HCT116 (cell line): Measurements from ENCODE around the gene RNF13. TPM values are rescaled to one million over a fixed set of nuclear protein-coding genes. Genes with fewer than 3 reads are reported as not detected.
"Not testable (repeated sequence)": the region's sequence is repeated elsewhere in the genome, so short reads cannot be mapped to it uniquely, and the experiment has no call there.

Experiments
- ATAC-seq: fragments of 200-7000 bp; cut with Tn5 transposase; 2 replicates; pipeline ENCODE4 v1.9.1; 2020; ENCODE audit warnings: mild to moderate bottlenecking, moderate library complexity
- BruUV-seq: library from RNA; stranded (reverse); fragments of 400-500 nt; replicated peaks from 2 replicates; lab custom pipeline; 2021; lab: Mats Ljungman, UMichigan
- CTCF ChIA-PET: fragments of 300-600 bp; sonication (Branson Sonifier 250); formaldehyde crosslinking; loops from one replicate; lab custom pipeline; 2021; ENCODE audit warnings: antibody characterized with exemption; lab: Charles Lee
- POLR2A ChIA-PET: fragments of 300-600, 350-600 bp; sonication (Branson Sonifier 250); formaldehyde crosslinking; loops from one replicate; lab custom pipeline; 2021; ENCODE audit warnings: antibody characterized with exemption; lab: Charles Lee
- RAD21 ChIA-PET, 2 experiments: fragments of 300-600 bp; sonication (Branson Sonifier 250); formaldehyde crosslinking; loops; one replicate each; lab custom pipeline; 2023; ENCODE audit warnings: low total read pairs in 2 of 2; ENCODE audit not compliant: uncharacterized antibody in 2 of 2, unreplicated experiment in 2 of 2, low non-redundant PET in 1 of 2; lab: Charles Lee
- DNase-seq: peaks from one replicate; pipeline ENCODE4 v3.0.0-alpha.2; 2010; ENCODE audit warnings: low read depth, low spot score
- H2AFZ ChIP-seq: fragments of 200-600 bp; shearing (Covaris generic), sonication (generic); 2 replicates; pipeline ENCODE4 v1.6.1; 2017; ENCODE audit warnings: low read depth, mixed run types, mixed read lengths, antibody characterized with exemption, low read length; ENCODE audit not compliant: poor library complexity, severe bottlenecking
- H3K27ac ChIP-seq: 2 replicates; pipeline ENCODE4 v1.5.1; 2012; ENCODE audit warnings: low read depth, low read length
- H3K27me3 ChIP-seq: fragments of 200-600 bp; sonication (generic); 2 replicates; pipeline ENCODE4 v1.6.1; 2016; ENCODE audit warnings: mixed run types, low read length, mixed read lengths; ENCODE audit not compliant: insufficient read depth
- H3K36me3 ChIP-seq, 2 experiments: fragments of 200-500 bp in 1 of 2; fragments of 200-600 bp in 1 of 2; sonication (Bioruptor generic) in 1 of 2; sonication (generic) in 1 of 2; 2 replicates each; pipeline versions ENCODE4 v1.5.1 to v1.6.1; 2014 to 2016; ENCODE audit warnings: low read length in 2 of 2, inconsistent platforms in 1 of 2, mixed read lengths in 1 of 2, mixed run types in 1 of 2; ENCODE audit not compliant: insufficient read depth in 2 of 2, control insufficient read depth in 1 of 2
- H3K4me1 ChIP-seq, 2 experiments: fragments of 200-600 bp in 1 of 2; sonication (generic) in 1 of 2; 2 replicates each; pipeline versions ENCODE4 v1.5.1 to v1.6.1; 2012 to 2017; ENCODE audit warnings: low read length in 2 of 2, inconsistent platforms in 1 of 2, mild to moderate bottlenecking in 1 of 2, mixed read lengths in 1 of 2, mixed run types in 1 of 2, moderate library complexity in 1 of 2; ENCODE audit not compliant: insufficient read depth in 2 of 2, control insufficient read depth in 1 of 2
- H3K4me2 ChIP-seq: fragments of 200-600 bp; sonication (generic); 2 replicates; pipeline ENCODE4 v1.6.1; 2017; ENCODE audit warnings: mixed run types, low read length, mixed read lengths
- H3K4me3 ChIP-seq, 2 experiments: fragments of 200-600 bp in 1 of 2; sonication (generic) in 1 of 2; replicated peaks in 1 of 2; 2 replicates each; pipeline ENCODE4 v1.5.1; 2011 to 2016; ENCODE audit warnings: low read length in 2 of 2, control low read depth in 1 of 2, low read depth in 1 of 2, mild to moderate bottlenecking in 1 of 2, mixed read lengths in 1 of 2, mixed run types in 1 of 2
- H3K79me2 ChIP-seq: fragments of 200-600 bp; sonication (generic); 2 replicates; pipeline ENCODE4 v1.6.1; 2017; ENCODE audit warnings: mild to moderate bottlenecking, mixed run types, low read length, moderate library complexity, mixed read lengths; ENCODE audit not compliant: insufficient read depth
- H3K9ac ChIP-seq: fragments of 200-600 bp; sonication (generic); 2 replicates; pipeline ENCODE4 v1.6.1; 2016; ENCODE audit warnings: low read length, mixed read lengths
- H3K9me2 ChIP-seq: fragments of 200-600 bp; sonication (generic), shearing (Covaris generic); 2 replicates; pipeline ENCODE4 v1.6.1; 2017; ENCODE audit warnings: mixed run types, mild to moderate bottlenecking, moderate library complexity; ENCODE audit not compliant: insufficient read depth
- H3K9me3 ChIP-seq, 2 experiments: fragments of 200-500 bp in 1 of 2; fragments of 200-600 bp in 1 of 2; sonication (Bioruptor generic) in 1 of 2; sonication (generic) in 1 of 2; 2 replicates each; pipeline ENCODE4 v1.6.1; 2014 to 2017; ENCODE audit warnings: low read length in 2 of 2, mixed read lengths in 2 of 2, inconsistent platforms in 1 of 2, low read depth in 1 of 2, mild to moderate bottlenecking in 1 of 2, mixed run types in 1 of 2, moderate library complexity in 1 of 2; ENCODE audit not compliant: control insufficient read depth in 1 of 2, insufficient read depth in 1 of 2
- H4K20me1 ChIP-seq: fragments of 200-600 bp; sonication (generic), shearing (Covaris generic); 2 replicates; pipeline ENCODE4 v1.6.1; 2017; ENCODE audit warnings: mixed run types, mild to moderate bottlenecking, moderate library complexity; ENCODE audit not compliant: insufficient read depth
- JUND ChIP-seq: IDR thresholded peaks from 2 replicates; pipeline ENCODE4 v1.6.1; 2012
- SIN3A ChIP-seq: IDR thresholded peaks from 2 replicates; pipeline ENCODE4 v1.6.1; 2012; ENCODE audit warnings: low read depth
- SRF ChIP-seq: IDR thresholded peaks from 2 replicates; pipeline ENCODE4 v1.6.1; 2012; ENCODE audit warnings: low read depth
- ZNF274 ChIP-seq: fragments of 200-500 bp; sonication (Bioruptor generic); IDR thresholded peaks from 2 replicates; pipeline ENCODE4 v1.6.1; 2014; ENCODE audit warnings: mild to moderate bottlenecking, low read depth, low read length, inconsistent platforms
- intact Hi-C: fragments of 100-400 bp; cut with micrococcal nuclease; formaldehyde crosslinking; loops from 2 replicates; pipeline ENCODE4 v1.10.0; 2022
- total RNA-seq: library from RNA; stranded (reverse); gene quantifications from one replicate; pipeline ENCODE4 v1.2.1, GENCODE V29; 2021; ENCODE audit not compliant: unreplicated experiment
- TF ChIP-seq, protein P1 (sequence below): IDR thresholded peaks from 2 replicates; pipeline ENCODE4 v1.6.1; 2012
- TF ChIP-seq, protein P2 (sequence below), 3 experiments: fragments of 200-600 bp in 1 of 3; sonication (generic) in 1 of 3; IDR thresholded peaks in 2 of 3; conservative IDR thresholded peaks in 1 of 3; 2 replicates each; pipeline ENCODE4 v1.5.1; 2012 to 2017; ENCODE audit warnings: low read depth in 2 of 3, low read length in 2 of 3, antibody characterized with exemption in 1 of 3, borderline replicate concordance in 1 of 3, control low read depth in 1 of 3, mild to moderate bottlenecking in 1 of 3, mixed read lengths in 1 of 3, mixed run types in 1 of 3, moderate library complexity in 1 of 3; ENCODE audit not compliant: insufficient read depth in 1 of 3

RNF13 gene
- total RNA-seq, 1 experiment from 2014 or later: 39.9 TPM

DNA sequence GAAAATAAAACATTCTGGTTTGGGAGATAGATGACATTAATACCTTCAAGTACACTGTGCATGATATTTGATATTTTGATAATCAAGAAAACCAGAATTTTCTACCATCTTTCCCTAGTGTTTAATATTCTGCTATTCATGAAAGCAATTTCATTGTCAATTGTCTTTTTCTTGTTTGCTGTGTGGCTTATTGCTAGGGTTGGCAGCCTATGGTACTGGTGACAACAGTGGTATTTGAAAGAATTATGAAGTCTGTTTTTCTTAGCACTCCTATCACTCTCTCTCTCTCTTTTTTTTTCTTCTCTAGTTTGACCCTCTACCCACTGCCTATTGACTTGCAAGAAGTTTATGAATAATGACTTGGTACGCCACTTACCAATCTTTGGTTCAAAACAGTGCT is 15.4 kb downstream of the RNF13 start:
- no peak overlapping the region for H3K27ac ChIP-seq

DNA sequence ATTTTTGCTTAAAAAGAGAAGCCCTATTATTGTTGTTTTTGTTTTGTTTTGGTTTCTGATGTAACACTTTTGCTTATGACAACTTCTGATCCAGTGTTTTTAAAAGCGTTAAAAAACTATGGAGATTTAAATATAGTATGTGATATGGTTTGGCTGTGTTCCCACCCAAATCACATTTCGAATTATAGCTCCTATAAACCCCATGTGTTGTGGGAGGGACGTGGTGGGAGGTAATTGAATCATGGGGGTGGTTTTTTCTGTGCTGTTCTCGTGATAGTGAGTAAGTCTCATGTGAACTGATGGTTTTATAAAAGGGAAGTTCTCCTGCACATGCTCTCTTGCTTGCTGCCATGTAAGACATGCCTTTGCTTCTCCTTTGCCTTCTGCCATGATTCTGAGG is 16.6 kb downstream of the RNF13 start:
- H3K36me3 ChIP-seq, H3K27me3 ChIP-seq, H3K4me2 ChIP-seq, intact Hi-C loops, BruUV-seq, H3K4me1 ChIP-seq, H2AFZ ChIP-seq, H4K20me1 ChIP-seq, DNase-seq, H3K9me2 ChIP-seq, H3K9ac ChIP-seq, H3K4me3 ChIP-seq, CTCF ChIA-PET, ATAC-seq, H3K27ac ChIP-seq, RAD21 ChIA-PET, POLR2A ChIA-PET: not testable (repeated sequence)
- Histone ChIP-seq H3K79me2 (peaks cover 84% of the 10 kb centered on the region), H3K9me3 (peaks cover 18 to 20% of the 10 kb centered on the region in 2 experiments; a peak in 3 of 4 replicates)

More for the DNA sequence above, 15.4 kb downstream of the RNF13 start:
- Histone ChIP-seq H3K9ac (no peak overlapping the region), H3K27me3 (no peaks in the 10 kb centered on the region), H3K79me2 (peaks cover 84% of the 10 kb centered on the region), H3K9me3 (peaks cover 11 to 12% of the 10 kb centered on the region in 2 experiments; a peak in 3 of 4 replicates), H3K4me1 (no peaks in the 10 kb centered on the region), H2AFZ (no peak overlapping the region), H3K4me3 (no peak overlapping the region), H4K20me1 (no peaks in the 10 kb centered on the region), H3K4me2 (no peak overlapping the region), H3K9me2 (no peaks in the 10 kb centered on the region), H3K36me3 (0 out of 4 replicates have a peak, but pooled peaks cover 0 to 3% of the 10 kb centered on the region in 2 experiments)
- intact Hi-C loops: no loop called here
- TF ChIP-seq ZNF274 (no peak), SRF (no peak), SIN3A (no peak), JUND (no peak)
- TF ChIP-seq, protein P1, sequence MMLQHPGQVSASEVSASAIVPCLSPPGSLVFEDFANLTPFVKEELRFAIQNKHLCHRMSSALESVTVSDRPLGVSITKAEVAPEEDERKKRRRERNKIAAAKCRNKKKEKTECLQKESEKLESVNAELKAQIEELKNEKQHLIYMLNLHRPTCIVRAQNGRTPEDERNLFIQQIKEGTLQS: no peak
- TF ChIP-seq, protein P2, sequence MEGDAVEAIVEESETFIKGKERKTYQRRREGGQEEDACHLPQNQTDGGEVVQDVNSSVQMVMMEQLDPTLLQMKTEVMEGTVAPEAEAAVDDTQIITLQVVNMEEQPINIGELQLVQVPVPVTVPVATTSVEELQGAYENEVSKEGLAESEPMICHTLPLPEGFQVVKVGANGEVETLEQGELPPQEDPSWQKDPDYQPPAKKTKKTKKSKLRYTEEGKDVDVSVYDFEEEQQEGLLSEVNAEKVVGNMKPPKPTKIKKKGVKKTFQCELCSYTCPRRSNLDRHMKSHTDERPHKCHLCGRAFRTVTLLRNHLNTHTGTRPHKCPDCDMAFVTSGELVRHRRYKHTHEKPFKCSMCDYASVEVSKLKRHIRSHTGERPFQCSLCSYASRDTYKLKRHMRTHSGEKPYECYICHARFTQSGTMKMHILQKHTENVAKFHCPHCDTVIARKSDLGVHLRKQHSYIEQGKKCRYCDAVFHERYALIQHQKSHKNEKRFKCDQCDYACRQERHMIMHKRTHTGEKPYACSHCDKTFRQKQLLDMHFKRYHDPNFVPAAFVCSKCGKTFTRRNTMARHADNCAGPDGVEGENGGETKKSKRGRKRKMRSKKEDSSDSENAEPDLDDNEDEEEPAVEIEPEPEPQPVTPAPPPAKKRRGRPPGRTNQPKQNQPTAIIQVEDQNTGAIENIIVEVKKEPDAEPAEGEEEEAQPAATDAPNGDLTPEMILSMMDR (IDR thresholded peaks at IDR 0.05 in 2 of 3, conservative IDR thresholded peaks at IDR 0.05 in 1 of 3; ENCODE audit: borderline replicate concordance in 1 of 3, insufficient read depth in 1 of 3, low read depth in 2 of 3, low read length in 2 of 3): no peak
- ATAC-seq (no peak), DNase-seq (no peak)
- no TSS peak for BruUV-seq
- POLR2A ChIA-PET: no interaction called here
- RAD21 ChIA-PET: no interaction called here
- CTCF ChIA-PET: no interaction called here
